OCI-M2 (cell line): Measurements from ENCODE around the gene TSPYL6.
"Not testable (repeated sequence)": the region's sequence is repeated elsewhere in the genome, so short reads cannot be mapped to it uniquely, and the experiment has no call there.

Source experiments
- DNase-seq: peaks from one replicate; lab custom pipeline; 2025; ENCODE audit not compliant: unreplicated experiment; lab: John Stamatoyannopoulos, UW

Gene TSPYL6

DNA sequence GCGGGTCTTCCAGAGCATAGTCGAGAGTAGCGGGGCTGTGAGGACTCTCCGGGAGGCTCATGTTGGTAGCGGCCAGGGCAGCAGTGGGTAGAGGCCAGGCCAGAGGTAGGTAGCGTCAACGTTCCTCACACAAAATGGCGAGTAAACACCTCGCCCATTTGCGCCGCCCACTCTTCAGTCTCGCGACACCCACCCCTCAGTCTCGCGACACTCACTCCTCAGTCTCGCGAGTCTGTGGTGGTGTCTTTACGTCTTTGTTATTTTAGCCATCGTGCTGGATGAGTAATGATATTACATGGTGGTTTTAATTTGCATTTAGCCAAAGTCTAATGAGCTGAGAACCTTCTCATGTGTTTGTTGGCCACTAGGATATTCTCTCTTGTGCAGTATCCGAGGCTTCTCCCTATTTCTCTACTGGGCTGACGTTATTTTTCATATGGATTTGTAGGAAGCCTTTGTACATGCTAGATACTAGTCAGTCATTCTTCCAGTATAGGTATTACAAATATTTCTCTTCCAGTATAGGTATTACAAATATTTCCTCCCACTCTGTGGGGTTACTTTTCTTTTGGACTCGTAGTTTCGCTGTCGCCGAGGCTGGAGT lies at the start of gene TSPYL6:
Gene TSPYL6, minus strand, starts transcription at position 139 of the 604 bp plus-strand sequence. Its CDS starts 78 bp downstream, at position 61.
- DNase-seq: no peak

DNA sequence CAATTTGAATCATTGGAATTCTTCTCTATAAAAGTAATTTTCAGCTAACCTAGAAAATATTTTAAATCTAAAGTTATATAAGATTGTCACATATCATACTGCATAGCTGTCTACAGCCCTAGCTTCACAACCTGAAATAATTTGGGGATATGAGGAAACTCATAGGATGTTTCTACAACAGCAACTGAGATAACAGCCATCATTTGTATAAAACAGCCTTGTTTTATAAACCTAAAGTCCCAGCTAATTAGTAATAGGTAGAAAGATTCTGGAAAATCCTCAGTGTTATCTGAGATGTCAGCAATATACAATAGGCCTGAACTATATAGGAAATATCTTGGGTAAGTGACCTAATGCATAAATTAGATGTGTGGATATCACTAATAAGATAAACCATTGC lies 47.6 kb upstream of the TSPYL6 start:
- no peak for DNase-seq

DNA sequence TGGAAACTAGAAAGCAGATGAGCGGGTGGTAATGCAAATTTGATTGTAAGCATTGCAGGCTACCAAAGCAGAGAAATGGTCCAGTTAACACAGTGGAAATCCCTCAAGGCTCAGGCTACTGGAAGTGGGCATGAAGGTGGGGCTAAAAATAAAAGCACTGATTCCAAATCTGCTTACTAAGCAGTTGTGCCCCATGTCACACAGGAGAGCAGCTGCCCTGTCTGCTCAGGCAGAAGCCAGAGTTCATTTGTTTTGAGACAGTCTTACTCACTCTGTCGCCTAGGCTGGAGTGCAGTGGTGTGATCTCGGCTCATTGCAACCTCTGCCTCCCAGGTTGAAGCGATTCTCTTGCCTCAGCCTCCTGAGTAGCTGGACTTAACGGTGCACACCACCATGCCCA lies 42.5 kb upstream of the TSPYL6 start:
- no peak for DNase-seq

DNA sequence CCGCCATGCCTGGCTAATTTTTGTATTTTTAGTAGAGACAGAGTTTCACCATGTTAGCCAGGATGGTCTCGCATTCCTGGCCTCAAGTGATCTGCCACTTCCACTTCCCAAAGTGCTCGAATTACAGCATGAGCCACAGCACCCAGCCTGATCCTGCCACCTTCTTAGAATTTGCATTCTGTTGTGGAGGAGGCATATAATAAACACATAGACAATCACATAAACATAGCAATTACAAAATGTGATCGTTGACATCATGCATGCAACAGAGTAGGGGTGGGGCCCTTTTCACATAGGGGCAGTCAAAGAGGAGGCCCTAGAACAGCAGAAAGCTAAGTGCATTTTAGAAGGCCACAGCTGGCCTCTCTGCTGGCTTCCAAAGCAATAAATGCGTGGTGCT lies 39.9 kb upstream of the TSPYL6 start:
- no peak for DNase-seq

DNA sequence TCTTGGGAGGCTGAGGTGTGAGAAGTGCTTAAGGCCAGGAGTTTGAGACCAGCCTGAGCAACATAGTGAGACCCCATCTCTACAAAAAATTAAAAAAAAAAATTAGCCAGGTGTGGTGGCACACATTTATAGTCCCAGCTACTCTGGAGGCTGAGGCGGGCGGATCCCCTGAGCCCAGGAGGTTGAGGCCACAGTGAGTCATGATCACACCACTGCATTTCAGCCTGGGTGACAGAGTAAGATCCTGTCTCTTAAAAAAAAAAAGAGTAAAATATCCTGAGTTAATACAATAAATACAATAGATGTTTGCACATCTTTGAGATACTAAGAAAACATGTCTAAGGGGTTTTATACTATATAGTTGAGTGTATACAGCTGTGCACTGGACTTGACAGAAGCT lies 38.6 kb upstream of the TSPYL6 start:
- DNase-seq: not testable (repeated sequence)

DNA sequence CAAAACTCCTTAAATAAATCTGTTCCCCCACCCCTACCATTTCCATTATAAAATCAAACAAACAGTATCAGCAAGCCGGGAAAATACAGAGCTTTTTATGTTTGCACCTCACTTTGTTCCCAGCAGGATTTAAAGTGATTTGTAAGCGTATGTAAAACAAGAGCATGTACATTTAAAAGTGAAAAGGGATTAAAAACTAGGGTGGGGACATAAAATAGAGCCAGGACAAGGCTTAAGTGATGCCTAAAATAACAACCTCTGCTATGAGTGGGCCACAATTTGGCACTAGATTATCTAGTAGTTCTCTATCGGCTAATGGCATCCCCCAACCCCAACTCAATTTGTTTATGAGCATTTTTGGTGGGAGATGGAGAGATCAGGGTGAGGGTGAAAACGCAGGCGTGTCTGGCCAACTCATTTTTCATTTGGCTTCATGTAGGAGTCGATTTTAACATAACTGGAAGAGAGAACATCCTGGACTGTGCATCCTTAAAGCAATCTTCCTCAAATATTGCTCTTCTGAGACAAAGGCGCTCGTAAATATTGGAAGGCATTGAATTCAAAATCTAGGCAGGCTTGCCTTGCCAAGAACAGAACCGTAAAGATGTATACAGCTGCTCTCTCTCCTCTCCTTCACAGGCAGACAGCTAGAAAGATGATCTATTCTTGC lies 34.5 kb upstream of the TSPYL6 start:
- DNase-seq: no peak

DNA sequence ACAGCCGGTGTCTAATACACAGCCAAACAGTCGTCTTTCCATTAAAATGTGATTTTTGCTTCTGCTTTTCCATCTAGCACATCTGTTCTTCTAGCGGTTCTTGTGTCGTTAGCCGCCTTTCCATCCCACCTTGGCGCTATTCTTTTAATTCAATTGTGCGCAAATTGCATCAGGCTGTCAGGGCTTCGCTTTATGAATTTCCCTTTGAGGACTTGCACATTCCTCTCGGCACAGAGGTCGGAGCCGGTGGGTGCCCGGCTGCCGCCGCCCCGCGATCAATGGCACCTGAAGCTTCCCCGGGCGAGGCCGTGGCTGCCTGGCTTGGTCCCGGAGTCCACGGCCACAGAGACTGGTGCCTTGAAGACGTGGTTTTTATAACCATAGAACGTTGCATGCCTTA lies 33.9 kb upstream of the TSPYL6 start:
- no peak for DNase-seq

DNA sequence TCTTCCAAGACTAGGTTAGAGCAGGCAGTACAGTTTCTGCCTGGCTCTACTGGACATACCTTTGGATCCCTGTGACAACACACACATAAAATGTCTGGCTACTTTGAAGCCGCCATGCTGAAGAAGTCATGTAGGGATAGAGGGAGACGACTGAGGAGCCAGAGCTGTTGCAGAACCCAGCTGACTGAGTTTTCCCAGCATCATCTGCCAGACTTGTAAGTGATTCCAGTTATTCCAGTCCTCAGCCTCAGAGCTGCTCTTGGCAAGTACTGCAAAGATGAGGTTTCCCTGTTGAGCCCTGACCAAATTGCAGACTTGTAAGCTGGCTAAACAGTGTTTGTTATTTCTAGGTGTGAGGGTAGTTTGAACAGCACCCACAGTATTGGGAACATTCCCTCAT lies 31.5 kb upstream of the TSPYL6 start:
- no peak for DNase-seq

DNA sequence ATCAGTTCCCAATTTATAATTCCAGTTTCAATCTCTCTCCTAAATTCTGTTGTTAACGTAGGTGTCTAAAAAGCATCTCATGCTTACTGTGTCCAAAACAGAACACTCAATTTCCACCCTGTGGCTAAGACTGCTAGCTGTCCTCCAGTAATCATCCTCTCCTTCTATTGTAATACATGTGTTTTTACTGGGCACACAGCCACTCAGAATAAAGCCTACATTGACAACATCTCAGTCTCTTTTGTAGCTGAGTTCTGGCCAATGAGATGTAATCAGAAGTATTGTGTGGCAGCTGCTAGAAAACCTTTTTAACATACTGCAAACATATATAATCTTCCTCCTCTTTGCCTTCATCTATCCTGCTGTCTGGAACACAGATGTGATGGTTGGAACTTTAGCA lies 29.4 kb upstream of the TSPYL6 start:
- DNase-seq: no peak

DNA sequence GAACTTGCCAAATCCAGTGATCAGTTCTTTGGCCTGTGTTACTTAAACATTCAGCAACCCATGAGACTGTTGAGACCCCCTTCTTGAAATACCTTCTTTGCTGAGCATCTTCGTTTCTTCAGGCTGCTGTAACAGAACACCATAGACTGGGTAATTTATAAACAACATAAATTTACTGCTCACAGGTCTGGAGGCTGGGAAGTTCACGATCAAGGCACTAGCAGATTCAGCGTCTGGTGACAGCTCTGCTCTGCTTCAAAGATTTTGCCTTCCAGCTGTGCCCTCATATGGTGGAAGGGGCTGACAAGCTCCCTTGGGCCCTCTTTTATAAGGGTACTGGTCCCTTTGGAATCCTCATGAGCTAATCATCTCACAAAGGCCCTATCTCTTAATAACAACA lies 28.8 kb upstream of the TSPYL6 start:
- DNase-seq: no peak

DNA sequence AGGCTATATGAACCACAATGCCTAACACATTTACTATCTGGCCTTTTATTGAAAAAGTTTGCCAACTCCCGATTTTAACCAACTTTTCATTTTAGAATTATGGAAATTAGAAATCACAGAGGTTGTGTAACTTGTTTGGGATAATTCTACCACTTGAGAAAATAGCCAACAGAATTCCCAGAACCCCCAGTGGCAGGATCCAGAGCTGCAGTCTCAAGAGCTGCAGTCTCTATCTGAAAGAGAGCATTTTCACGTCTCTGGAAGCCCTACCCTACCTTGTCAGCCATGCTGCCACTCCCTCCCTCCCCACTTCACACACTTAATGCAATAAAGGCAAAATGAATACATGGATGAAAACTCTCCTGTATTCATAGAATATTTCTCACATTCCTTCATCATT lies 23.4 kb upstream of the TSPYL6 start:
- no peak for DNase-seq

DNA sequence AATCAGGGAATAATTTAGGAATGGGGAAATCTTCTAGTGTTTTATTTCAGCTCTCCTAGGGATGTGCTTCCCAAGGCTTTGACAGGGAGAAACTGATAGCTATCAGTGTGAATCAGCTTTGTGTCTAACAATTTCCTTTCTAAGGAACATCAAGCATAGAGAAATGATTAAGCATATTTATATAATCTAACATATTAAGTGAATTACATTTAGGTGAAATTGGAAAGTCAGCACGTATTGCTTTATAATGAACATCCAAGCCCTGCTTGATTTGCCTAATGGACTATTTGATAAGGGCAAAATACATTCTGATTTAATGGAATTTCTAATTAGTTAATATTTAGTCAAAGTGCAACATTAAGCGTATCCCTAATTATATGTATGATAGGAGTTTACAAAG lies 19.5 kb upstream of the TSPYL6 start:
- DNase-seq: no peak

DNA sequence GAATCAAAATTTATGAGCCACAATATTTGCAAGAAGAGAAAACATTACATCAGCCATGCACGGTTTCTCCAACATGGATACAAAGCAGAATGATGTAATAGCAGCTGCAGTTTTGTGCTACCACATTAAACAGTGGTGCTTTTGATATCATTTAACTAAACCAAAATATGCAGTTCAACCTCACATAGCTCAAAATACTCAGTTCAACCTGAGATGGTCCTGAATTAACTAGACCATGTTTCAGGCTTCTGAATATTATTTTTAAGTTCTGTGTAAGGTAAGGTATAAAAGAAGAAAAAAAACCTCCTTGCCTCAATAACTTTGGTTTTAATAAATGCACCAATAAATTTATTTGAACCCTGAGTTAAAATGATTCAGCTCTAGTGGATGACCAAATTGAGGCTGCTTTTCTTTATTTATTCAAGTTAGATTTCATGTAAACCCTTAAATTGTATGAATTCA lies 18.8 kb upstream of the TSPYL6 start:
- DNase-seq: no peak

DNA sequence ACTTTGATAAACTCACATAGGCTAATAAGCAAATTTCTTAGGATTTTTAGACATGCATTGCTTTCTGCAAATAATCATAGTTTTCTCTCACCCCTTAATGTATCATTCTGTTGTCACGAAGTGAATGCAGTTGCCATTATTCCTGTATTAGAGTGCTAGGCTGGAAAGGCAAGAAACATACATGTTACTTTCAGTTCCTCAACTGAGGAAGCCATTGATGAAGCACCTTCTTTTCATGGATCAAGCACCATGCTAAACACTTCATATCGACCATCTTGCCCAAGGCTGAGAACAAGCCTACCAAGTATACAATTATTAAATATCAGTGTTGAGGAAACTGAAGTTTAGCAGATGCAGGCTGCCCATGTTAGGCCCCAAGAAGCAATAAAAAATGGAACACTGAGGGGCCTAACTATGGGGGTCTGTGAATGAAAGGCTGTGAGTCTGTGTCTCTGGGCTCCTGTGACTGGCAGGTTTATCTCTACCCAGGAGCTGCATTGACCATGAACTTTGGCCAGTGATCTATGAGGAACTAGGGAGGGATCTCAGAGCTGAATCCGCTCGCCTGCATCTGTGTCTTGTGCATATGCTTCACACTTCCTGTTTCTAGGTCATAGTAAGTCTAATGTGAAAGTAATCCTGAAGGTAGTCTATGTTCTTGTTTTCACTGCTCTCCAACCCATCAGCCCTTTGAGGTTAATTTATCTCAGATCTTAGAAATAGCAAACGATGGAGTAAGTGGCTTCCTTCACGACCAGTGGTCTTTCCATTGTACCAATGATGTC lies 16.0 kb upstream of the TSPYL6 start:
- DNase-seq: no peak

DNA sequence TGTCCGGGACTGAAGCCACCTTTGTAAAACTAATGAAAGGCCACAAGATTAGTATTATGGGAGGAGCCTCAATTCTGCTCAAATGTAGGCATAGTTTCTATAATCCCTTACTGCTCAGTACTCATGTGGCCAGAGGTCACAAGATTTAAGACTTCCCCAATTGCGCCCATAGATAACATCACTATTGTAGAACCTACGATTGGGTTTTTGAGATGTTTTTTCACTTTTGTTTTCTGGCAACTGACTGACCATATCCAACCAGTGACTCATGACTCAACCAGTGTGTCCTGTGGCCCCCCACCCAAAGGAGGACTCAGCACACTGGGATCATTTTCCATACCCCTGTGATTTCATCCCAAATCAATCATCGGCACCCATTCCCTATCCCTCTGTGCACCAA lies 15.2 kb upstream of the TSPYL6 start:
- no peak for DNase-seq

DNA sequence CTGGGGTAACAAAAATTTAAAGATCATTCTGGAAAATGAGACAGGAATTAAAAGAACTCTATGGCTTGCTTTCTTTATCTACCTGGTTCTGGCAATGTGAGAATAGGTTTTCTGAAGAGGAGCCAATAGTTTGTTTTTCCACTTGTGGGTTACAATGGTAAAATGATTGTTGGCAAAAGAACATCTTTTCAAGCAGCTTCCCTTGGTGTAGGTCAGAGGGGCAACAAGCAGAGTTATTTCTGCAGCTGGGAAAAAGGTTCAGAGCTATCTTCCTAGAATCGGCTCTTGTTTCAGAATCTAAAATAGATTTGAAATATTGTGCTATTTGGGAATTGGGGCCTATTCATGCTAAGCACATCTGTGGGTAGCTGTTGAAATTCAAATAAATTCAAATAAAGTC lies 11.5 kb upstream of the TSPYL6 start:
- DNase-seq: no peak

DNA sequence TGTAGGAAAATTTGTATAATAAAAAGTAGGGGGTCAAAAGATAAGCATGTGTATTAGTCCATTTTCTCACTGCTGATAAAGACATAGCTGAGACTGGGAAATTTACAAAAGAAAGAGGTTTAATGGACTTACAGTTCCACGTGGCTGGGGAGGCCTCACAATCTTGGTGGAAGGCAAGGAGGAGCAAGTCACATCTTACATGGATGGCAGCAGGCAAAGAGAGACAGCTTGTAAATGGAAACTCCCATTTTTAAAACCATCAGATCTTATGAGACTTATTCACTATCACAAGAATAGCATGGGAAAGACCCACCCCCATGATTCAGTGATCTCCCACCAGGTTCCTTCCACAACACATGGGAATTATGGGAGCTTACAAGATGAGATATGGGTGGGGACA lies 9.1 kb upstream of the TSPYL6 start:
- DNase-seq: not testable (repeated sequence)

DNA sequence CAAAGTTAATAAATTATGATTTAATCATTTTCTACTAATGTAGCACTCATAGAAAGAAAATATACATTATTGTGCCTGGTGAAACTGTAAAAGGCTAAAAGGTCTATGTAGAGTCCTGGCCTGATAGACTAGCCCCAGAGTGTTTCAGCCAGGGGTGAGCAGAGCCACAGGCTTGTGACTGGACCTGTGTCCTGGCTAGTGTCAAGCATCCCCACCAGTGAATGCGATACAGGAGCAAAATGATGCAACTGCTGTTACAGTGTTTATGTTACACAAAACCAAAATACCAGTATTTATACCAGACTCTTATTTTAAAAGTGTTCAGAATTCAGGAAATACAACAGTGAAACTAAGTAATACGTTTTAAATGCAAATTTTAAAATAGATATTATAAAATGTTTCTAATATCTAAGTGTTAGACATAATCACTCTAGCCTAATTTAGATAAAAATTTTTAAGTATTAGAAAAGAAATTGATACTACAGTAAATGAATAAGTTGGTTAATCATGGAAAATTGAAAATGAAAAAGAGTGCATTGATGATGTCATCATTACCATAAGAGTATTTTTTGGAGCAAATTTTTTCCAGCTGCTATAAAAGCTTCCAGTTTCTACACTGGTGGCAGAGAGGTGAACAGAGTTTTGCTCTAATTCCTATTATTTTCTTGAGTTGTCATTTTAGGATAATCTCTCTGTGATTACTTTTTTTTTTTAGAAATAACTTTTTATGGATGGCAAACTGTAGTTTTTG lies 6.2 kb upstream of the TSPYL6 start:
- DNase-seq: no peak

DNA sequence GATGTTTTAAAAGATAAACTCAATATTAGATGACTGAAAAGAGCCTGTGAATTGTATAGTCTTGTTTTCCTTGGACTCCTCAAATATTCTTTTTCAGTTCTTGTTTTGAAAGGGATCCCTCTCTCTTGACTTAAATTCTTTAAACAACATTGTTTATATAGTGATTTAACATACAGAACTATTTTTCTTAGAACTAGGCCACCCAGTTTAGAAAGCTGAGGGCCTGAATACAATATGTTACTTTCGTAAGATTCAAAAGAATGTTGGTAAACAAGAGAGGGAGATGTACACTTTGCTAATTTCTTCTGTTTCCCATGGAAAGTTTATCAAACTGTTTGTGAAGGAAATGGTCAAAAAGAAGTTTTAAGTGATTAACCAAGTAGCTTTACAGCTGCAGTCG lies 5.5 kb upstream of the TSPYL6 start:
- no peak for DNase-seq

DNA sequence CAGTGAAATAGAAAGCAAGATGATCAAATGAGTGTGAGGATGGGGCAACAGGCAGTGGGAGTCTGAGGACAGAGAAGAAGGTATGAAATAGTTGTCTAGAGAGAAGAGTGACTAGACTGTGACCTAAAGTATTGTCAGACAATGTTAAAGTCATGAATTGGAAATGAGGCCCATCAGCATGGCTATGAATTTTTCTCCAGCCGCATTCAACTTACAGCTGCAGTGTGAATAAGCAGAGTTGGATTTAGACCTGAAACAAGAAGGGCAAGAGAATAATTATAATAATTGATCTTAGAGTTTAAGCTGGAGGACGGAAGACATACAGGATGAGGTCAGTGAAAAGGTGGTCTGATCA lies 4.2 kb upstream of the TSPYL6 start:
- no peak for DNase-seq

DNA sequence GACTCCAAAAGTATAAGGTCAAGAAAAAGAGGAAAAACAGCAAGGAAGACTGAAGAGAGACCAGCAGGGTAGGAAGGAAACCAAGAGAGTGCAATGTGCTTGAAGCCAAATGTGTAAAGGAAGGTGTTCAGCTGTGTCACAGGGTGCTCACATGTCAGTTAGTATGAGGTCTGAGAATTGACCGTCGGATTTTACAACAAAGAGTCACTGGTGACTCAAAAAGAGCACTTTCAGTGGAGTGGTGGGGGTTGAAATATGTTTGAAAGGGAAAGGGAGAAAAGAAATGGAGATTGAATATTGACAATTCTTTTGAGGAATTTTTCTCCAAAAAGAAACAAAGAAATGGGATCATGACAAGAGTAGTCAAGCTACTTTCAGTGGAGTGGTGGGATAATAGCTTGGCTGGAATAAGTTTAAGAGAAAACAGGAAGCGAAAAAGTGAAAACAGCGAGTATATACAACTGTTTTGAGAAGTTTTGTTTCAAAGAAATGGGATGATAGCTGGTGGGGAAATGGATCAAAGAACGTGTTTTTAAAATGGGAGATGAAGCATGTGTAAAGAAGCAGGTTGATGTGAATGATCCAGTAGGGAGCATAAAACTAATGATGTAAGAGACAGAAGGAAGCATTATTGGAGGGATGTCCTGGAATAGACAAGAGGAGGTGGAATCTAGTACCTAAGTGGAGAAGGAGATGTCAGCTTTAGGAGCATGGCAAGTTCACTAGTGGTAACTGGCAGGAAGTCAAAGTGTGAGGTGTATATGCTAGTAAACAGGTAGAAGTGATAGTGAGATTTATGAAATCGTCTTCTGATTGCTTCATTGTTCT lies 3.6 kb upstream of the TSPYL6 start:
- DNase-seq: no peak
